A549 (cell line): Measurements from ENCODE around the gene GRM4. TPM values are rescaled to one million over a fixed set of nuclear protein-coding genes. Genes with fewer than 3 reads are reported as not detected.

ENCODE experiments used
- ATAC-seq, 2 experiments: fragments of 200-7000 bp in 1 of 2; fragments of >200 bp in 1 of 2; cut with Nextera tagmentation in 1 of 2; cut with Tn5 transposase in 1 of 2; 3 replicates each; pipeline versions ENCODE4 v1.8.0 to v1.9.1; 2018 to 2020; ENCODE audit warnings: mild to moderate bottlenecking in 1 of 2, moderate library complexity in 1 of 2
- CTCF ChIA-PET: fragments of 300-600 bp; sonication (Branson Sonifier 250); formaldehyde crosslinking; extraction: SDS; loops from one replicate; lab custom pipeline; 2021; ENCODE audit warnings: antibody characterized with exemption, inconsistent platforms; lab: Yijun Ruan, JAX
- POLR2A ChIA-PET: fragments of 350-600 bp; formaldehyde crosslinking; extraction: SDS; loops from one replicate; lab custom pipeline; 2021; ENCODE audit warnings: antibody characterized with exemption, inconsistent platforms; lab: Yijun Ruan, JAX
- DNase-seq, 2 experiments: peaks; one replicate each; pipeline versions ENCODE4 v3.0.0 to v3.0.0-alpha.2; 2011 to 2016; ENCODE audit warnings: low read depth in 1 of 2, low spot score in 1 of 2
- FAIRE-seq: peaks from 2 replicates; lab custom pipeline; 2011; peaks lifted over from hg19 to GRCh38; lab: Jason Lieb, UNC
- H3K27ac ChIP-seq, 2 experiments: fragments of >200 bp; sonication (Bioruptor Twin); formaldehyde crosslinking; 3 replicates each; pipeline ENCODE4 v1.5.1; 2016 to 2017
- H3K4me1 ChIP-seq: fragments of >200 bp; sonication (Bioruptor Twin); formaldehyde crosslinking; 3 replicates; pipeline ENCODE4 v1.6.1; 2016
- H3K4me2 ChIP-seq: fragments of >200 bp; sonication (Bioruptor Twin); formaldehyde crosslinking; 3 replicates; pipeline ENCODE4 v1.6.1; 2016
- H3K4me3 ChIP-seq: fragments of >200 bp; sonication (Bioruptor Twin); formaldehyde crosslinking; 3 replicates; pipeline ENCODE4 v1.5.1; 2016
- H3K9me3 ChIP-seq: fragments of >200 bp; sonication (Bioruptor Twin); formaldehyde crosslinking; 3 replicates; pipeline ENCODE4 v1.6.1; 2016
- CBX8 ChIP-seq: fragments of 200-600 bp; sonication (generic); IDR thresholded peaks from 2 replicates; pipeline ENCODE4 v1.6.1; 2016
- EHMT2 ChIP-seq: fragments of 200-600 bp; sonication (generic); IDR thresholded peaks from 2 replicates; pipeline ENCODE4 v1.6.1; 2016; ENCODE audit warnings: antibody characterized with exemption, low read depth, mild to moderate bottlenecking, moderate library complexity
- FOSL2 ChIP-seq, 2 experiments: fragments of 450-650 bp in 1 of 2; fragments of >200 bp in 1 of 2; sonication (Bioruptor Twin) in 1 of 2; formaldehyde crosslinking; IDR thresholded peaks; 2 replicates each; pipeline versions ENCODE4 v1.5.0 to v1.6.1; 2016 to 2020; ENCODE audit warnings: mild to moderate bottlenecking in 1 of 2, moderate library complexity in 1 of 2
- HDAC2 ChIP-seq: fragments of 200-600 bp; sonication (generic); IDR thresholded peaks from 2 replicates; pipeline ENCODE4 v1.6.1; 2016
- HOXB13 ChIP-seq: fragments of 250-450 bp; sonication (Bioruptor Pico); IDR thresholded peaks from 2 replicates; pipeline ENCODE4 v1.5.0; 2020; ENCODE audit warnings: low read depth, mild to moderate bottlenecking, moderate library complexity
- JUN ChIP-seq, 2 experiments: fragments of >200 bp; sonication (Bioruptor Twin); formaldehyde crosslinking; IDR thresholded peaks; 2 replicates in 1 of 2; 3 replicates in 1 of 2; pipeline ENCODE4 v1.6.1; 2016 to 2017
- KDM1A ChIP-seq: fragments of 200-600 bp; sonication (generic); IDR thresholded peaks from 2 replicates; pipeline ENCODE4 v1.6.1; 2016; ENCODE audit warnings: low read depth, mild to moderate bottlenecking
- KDM5A ChIP-seq: fragments of 200-600 bp; sonication (generic); IDR thresholded peaks from 2 replicates; pipeline ENCODE4 v1.6.1; 2016; ENCODE audit warnings: antibody characterized with exemption, mild to moderate bottlenecking
- MAFK ChIP-seq: fragments of 450-650 bp; IDR thresholded peaks from 2 replicates; pipeline ENCODE4 v1.6.1; 2014; ENCODE audit not compliant: partially characterized antibody
- POLR2AphosphoS2 ChIP-seq: conservative IDR thresholded peaks from 2 replicates; pipeline ENCODE4 v1.6.1; 2012; ENCODE audit warnings: low read length, improper control_type of control experiment, inconsistent platforms
- RAD21 ChIP-seq, 2 experiments: fragments of >200 bp in 1 of 2; sonication (Bioruptor Twin) in 1 of 2; formaldehyde crosslinking in 1 of 2; IDR thresholded peaks in 1 of 2; conservative IDR thresholded peaks in 1 of 2; 2 replicates in 1 of 2; 3 replicates in 1 of 2; pipeline ENCODE4 v1.6.1; 2012 to 2018; ENCODE audit warnings: inconsistent platforms in 1 of 2
- RNF2 ChIP-seq: fragments of 200-600 bp; sonication (generic); IDR thresholded peaks from 2 replicates; pipeline ENCODE4 v1.6.1; 2016; ENCODE audit warnings: low read depth, mild to moderate bottlenecking, antibody characterized with exemption, moderate library complexity, borderline replicate concordance
- SMC3 ChIP-seq: fragments of >200 bp; sonication (Bioruptor Twin); formaldehyde crosslinking; IDR thresholded peaks from 3 replicates; pipeline ENCODE4 v1.6.1; 2018; ENCODE audit warnings: inconsistent platforms
- ZC3H11A ChIP-seq: fragments of 450-650 bp; IDR thresholded peaks from 2 replicates; pipeline ENCODE4 v1.6.1; 2014; ENCODE audit warnings: antibody characterized with exemption, mild to moderate bottlenecking
- ZNF302 ChIP-seq: fragments of 250-450 bp; sonication (Bioruptor Pico); IDR thresholded peaks from 2 replicates; pipeline ENCODE4 v1.9.0; 2021; ENCODE audit warnings: inconsistent platforms, mild to moderate bottlenecking, moderate library complexity
- ZSCAN20 ChIP-seq: fragments of 250-450 bp; sonication (Bioruptor Pico); IDR thresholded peaks from 2 replicates; pipeline ENCODE4 v1.8.0; 2022; ENCODE audit warnings: mild to moderate bottlenecking, moderate library complexity
- WGBS: methylation state at CpG from one replicate; pipeline ENCODE4 v1.1.6; 2017; ENCODE audit errors: missing lambda C conversion rate; 5-methylcytosine and 5-hydroxymethylcytosine counted together
- polyA plus RNA-seq, 4 experiments: library from polyadenylated mRNA; depleted of rRNA in 3 of 4; stranded (reverse); fragments of >200 nt; fragmentation: RNase III in 1 of 4; extraction: RNeasy Plus Mini Kit Qiagen cat#74134 plus additional on column Dnase treatment in 1 of 4; gene quantifications; 2 replicates in 3 of 4; 3 replicates in 1 of 4; pipeline ENCODE4 v1.2.3, GENCODE V29; 2011 to 2017
- TF ChIP-seq, protein P1 (sequence below): fragments of >200 bp; sonication (Bioruptor Twin); formaldehyde crosslinking; IDR thresholded peaks from 3 replicates; pipeline ENCODE4 v1.6.1; 2016
- TF ChIP-seq, protein P2 (sequence below): IDR thresholded peaks from 2 replicates; pipeline ENCODE4 v1.6.1; 2012
- TF ChIP-seq, protein P3 (sequence below): fragments of >200 bp; sonication (Bioruptor Twin); formaldehyde crosslinking; IDR thresholded peaks from 3 replicates; pipeline ENCODE4 v1.5.1; 2016
- TF ChIP-seq, protein P4 (sequence below): IDR thresholded peaks from 2 replicates; pipeline ENCODE4 v1.6.1; 2012

The GRM4 gene
- polyA plus RNA-seq, 2 of the 4 experiments (the other 2 are of a cell fraction): 0.05 TPM

DNA sequence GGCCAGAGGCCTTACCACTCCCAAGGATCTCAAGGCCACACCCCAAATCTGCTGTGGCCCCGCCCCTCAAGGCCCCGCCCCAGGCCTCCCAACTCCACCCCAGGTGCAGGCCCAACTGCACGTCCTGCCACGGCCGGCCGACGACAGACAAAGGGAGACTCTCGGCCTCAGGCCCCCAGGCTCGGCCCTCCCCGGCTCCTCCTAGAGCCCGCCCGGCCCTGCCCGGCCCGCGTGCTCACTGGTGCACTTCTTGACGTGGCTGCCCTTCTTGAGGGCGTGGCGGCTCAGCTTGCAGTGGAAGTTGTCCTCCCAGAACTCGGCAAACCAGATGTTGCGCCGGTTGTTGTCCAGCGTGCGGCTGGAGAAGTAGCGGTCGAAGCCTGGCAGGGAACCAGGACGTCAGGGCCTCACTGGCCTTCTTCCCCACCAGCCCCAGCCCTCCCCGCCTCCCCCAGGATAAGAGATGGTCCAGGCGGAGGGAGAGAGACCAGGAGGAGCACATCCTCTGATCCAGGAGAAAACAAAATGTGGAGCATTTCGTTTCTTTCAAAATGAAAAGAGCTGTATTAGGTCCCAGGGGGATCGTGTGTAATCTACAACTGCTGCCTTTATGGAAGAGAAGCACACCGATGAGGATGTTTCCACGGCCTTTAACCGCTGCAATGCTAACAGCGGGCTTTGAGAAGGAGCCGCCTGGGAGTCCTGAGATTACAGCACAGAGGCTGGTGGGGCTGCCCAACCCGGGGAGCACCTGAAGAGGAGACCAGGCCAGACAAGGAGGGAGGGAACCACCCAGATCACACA is 89.4 kb downstream of the GRM4 start:
- ChIA-PET POLR2A (no interaction called here), CTCF (interaction anchor here (0.6 to 3.1 kb wide), 2 partner anchors 98 to 107 kb away, joined by 5 to 15 read pairs; no protein-coding TSS in a partner anchor)
- FAIRE-seq (no peak), ATAC-seq (peak in 1 of 2 experiments; percentile 72; a peak in 3 of 6 replicates), DNase-seq (peak in 1 of 2 experiments; percentile 27)
- WGBS: 81% methylated on average over 17 of the region's 36 CpGs
- Histone ChIP-seq H3K4me1 (no peaks in the 10 kb centered on the region), H3K9me3 (no peaks in the 10 kb centered on the region), H3K4me2 (no peak overlapping the region), H3K27ac (no peak overlapping the region), H3K4me3 (no peak overlapping the region)
- TF ChIP-seq, protein P1, sequence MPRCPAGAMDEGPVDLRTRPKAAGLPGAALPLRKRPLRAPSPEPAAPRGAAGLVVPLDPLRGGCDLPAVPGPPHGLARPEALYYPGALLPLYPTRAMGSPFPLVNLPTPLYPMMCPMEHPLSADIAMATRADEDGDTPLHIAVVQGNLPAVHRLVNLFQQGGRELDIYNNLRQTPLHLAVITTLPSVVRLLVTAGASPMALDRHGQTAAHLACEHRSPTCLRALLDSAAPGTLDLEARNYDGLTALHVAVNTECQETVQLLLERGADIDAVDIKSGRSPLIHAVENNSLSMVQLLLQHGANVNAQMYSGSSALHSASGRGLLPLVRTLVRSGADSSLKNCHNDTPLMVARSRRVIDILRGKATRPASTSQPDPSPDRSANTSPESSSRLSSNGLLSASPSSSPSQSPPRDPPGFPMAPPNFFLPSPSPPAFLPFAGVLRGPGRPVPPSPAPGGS: no peak
- TF ChIP-seq ZSCAN20 (CRISPR knock-in tag): no peak
- no peak for TF ChIP-seq JUN (IDR thresholded peaks at IDR 0.05)
- TF ChIP-seq CBX8: no peak
- TF ChIP-seq, protein P2, sequence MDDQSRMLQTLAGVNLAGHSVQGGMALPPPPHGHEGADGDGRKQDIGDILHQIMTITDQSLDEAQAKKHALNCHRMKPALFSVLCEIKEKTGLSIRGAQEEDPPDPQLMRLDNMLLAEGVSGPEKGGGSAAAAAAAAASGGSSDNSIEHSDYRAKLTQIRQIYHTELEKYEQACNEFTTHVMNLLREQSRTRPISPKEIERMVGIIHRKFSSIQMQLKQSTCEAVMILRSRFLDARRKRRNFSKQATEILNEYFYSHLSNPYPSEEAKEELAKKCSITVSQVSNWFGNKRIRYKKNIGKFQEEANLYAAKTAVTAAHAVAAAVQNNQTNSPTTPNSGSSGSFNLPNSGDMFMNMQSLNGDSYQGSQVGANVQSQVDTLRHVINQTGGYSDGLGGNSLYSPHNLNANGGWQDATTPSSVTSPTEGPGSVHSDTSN: no peak

DNA sequence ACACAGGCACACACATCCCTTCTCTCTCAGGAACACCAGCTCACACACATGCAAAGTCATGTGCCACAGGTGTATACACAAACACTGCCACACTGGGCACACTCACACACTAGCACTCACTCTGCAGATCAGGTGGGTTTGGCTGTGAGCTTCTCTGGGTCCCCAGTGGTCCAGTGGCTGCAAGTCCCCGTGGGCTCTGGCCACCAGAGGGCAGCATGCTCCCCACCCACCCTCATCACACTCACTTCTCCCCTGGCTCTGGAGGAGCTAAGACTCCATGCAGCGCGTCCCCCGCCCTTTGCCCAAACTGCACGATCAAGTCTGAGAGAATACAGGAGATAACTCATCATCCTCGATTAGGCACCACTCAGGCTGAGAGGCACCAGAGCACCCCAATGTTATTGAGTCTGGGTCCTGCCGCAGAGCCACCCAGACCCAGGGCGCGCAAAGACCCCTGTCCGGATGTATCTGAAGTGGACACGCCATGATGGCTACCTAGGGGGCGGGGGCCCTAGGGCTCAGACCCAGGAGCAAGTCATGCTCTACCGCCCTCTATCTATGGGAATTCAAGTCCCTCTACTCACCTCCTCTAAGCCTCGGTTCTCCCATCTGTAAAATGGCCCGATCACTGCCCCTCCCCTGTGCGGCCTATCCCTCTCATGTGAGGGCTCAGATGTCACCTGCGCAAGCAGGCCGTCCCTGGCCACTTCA is 90.5 kb downstream of the GRM4 start:
- Histone ChIP-seq H3K4me2 (no peak overlapping the region), H3K27ac (no peak overlapping the region), H3K9me3 (no peaks in the 10 kb centered on the region), H3K4me1 (no peaks in the 10 kb centered on the region), H3K4me3 (no peak overlapping the region)
- TF ChIP-seq, protein P3, sequence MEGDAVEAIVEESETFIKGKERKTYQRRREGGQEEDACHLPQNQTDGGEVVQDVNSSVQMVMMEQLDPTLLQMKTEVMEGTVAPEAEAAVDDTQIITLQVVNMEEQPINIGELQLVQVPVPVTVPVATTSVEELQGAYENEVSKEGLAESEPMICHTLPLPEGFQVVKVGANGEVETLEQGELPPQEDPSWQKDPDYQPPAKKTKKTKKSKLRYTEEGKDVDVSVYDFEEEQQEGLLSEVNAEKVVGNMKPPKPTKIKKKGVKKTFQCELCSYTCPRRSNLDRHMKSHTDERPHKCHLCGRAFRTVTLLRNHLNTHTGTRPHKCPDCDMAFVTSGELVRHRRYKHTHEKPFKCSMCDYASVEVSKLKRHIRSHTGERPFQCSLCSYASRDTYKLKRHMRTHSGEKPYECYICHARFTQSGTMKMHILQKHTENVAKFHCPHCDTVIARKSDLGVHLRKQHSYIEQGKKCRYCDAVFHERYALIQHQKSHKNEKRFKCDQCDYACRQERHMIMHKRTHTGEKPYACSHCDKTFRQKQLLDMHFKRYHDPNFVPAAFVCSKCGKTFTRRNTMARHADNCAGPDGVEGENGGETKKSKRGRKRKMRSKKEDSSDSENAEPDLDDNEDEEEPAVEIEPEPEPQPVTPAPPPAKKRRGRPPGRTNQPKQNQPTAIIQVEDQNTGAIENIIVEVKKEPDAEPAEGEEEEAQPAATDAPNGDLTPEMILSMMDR: peak; percentile 71
- TF ChIP-seq, protein P4, sequence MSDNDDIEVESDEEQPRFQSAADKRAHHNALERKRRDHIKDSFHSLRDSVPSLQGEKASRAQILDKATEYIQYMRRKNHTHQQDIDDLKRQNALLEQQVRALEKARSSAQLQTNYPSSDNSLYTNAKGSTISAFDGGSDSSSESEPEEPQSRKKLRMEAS: 0 out of 2 replicates have a peak, but pooled peaks have one; percentile 17
- peak; percentile 49 to 58 for TF ChIP-seq RAD21 (conservative IDR thresholded peaks at IDR 0.05 in 1 of 2, IDR thresholded peaks at IDR 0.05 in 1 of 2)
- TF ChIP-seq SMC3: peak; percentile 66
- no peak for TF ChIP-seq KDM5A
- TF ChIP-seq ZSCAN20 (CRISPR knock-in tag): no peak
- WGBS: 35% methylated on average over 15 of the region's 18 CpGs
- ChIA-PET CTCF (interaction anchor here (0.5 to 5.5 kb wide), 42 partner anchors 8 to 471 kb away, joined by 3 to 65 read pairs (median 4); partner anchors contain the start of gene UQCC2), POLR2A (interaction anchor here (0.6 kb wide), 1 partner anchor 47 kb away, joined by 3 read pairs; no protein-coding TSS in a partner anchor)
- peak; percentile 64 to 68 for DNase-seq
- no peak for FAIRE-seq
- peak; percentile 82 to 96 for ATAC-seq

DNA sequence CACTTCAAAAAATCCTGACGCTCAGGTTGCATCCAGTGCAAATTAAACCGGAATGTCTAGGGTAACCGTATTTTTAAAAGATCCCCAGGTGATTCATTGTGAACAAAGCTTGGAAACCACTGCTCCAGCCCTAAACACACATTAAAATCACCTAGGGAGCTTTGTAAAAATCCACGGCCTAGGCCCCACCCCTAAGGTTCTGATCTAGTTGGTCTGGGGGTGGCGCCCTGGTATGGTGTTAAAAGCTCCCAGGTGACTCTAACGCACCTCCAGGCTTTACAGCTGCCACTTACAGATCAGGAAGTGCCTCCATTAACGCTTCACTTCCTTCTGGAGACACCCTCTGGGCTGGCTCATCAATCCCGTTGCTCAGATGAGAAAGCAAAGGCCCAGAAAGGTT is 92.2 kb downstream of the GRM4 start:
- Histone ChIP-seq H3K4me2 (no peak overlapping the region), H3K27ac (no peak overlapping the region), H3K9me3 (no peaks in the 10 kb centered on the region), H3K4me1 (no peaks in the 10 kb centered on the region), H3K4me3 (no peak overlapping the region)
- DNase-seq (no peak), ATAC-seq (no peak), FAIRE-seq (no peak)
- ChIA-PET POLR2A (no interaction called here), CTCF (interaction anchor here (0.6 to 5.5 kb wide), 13 partner anchors 8 to 342 kb away, joined by 3 to 65 read pairs (median 6); partner anchors contain the start of gene UQCC2)
- WGBS: 61% methylated on average over 8 of the region's 8 CpGs
- TF ChIP-seq ZC3H11A: no peak
- TF ChIP-seq HOXB13 (CRISPR knock-in tag): no peak
- no peak for TF ChIP-seq HDAC2
- TF ChIP-seq KDM1A: no peak
- TF ChIP-seq, protein P2: no peak
- TF ChIP-seq FOSL2 (IDR thresholded peaks at IDR 0.05): no peak
- no peak for TF ChIP-seq FOSL2 (CRISPR knock-in tag; IDR thresholded peaks at IDR 0.05)
- TF ChIP-seq, protein P4: no peak
- no peak for TF ChIP-seq RNF2
- no peak for TF ChIP-seq MAFK
- TF ChIP-seq ZSCAN20 (CRISPR knock-in tag): no peak
- no peak for TF ChIP-seq ZNF302
- TF ChIP-seq EHMT2: no peak
- no peak for TF ChIP-seq POLR2AphosphoS2
